ENCODE measurements around the gene SORCS1. TPM values are rescaled to one million over a fixed set of nuclear protein-coding genes. Genes with fewer than 3 reads are reported as not detected.

SORCS1 gene
- total RNA-seq, 4 donors from 2014 or later, result 7.1 to 16.7 (median 10.7) TPM

DNA sequence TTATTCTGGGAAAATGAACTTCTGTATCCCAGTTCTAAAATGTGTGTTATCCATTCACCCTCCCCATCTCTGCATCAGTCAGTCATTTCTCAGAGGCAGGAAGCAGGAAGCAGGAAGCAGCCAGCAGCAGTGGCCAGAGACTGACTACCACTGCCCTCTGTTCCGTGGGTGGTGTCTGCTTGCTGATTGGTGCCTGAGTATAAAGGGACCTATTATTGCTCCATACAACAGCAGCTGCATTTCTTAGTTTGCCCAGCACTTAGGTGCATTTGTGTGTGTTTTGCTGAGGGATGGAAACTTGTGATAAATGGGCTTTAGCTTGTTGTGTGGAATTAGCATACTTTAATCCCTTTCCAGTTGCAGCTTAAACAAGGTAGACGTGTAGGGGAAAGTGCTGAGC, 582.2 kb downstream of the SORCS1 start:
- H3K9me3 ChIP-seq, result no peaks in the 10 kb centered on the region
- DNase-seq (ENCODE audit: extremely low spot score), result no peak
- intact Hi-C loops (cut with DNase I), result no loop called here
- H3K36me3 ChIP-seq, result no peaks in the 10 kb centered on the region
- H3K27me3 ChIP-seq, result peaks cover 0 to 5% (median 0%) of the 10 kb centered on the region in 4 donors
- TF ChIP-seq, protein P1, sequence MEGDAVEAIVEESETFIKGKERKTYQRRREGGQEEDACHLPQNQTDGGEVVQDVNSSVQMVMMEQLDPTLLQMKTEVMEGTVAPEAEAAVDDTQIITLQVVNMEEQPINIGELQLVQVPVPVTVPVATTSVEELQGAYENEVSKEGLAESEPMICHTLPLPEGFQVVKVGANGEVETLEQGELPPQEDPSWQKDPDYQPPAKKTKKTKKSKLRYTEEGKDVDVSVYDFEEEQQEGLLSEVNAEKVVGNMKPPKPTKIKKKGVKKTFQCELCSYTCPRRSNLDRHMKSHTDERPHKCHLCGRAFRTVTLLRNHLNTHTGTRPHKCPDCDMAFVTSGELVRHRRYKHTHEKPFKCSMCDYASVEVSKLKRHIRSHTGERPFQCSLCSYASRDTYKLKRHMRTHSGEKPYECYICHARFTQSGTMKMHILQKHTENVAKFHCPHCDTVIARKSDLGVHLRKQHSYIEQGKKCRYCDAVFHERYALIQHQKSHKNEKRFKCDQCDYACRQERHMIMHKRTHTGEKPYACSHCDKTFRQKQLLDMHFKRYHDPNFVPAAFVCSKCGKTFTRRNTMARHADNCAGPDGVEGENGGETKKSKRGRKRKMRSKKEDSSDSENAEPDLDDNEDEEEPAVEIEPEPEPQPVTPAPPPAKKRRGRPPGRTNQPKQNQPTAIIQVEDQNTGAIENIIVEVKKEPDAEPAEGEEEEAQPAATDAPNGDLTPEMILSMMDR (IDR thresholded peaks at IDR 0.05), result no peak
- TF ChIP-seq EP300 (IDR thresholded peaks at IDR 0.05) (no peak), POLR2A (IDR thresholded peaks at IDR 0.05; ENCODE audit: low read depth) (no peak)
- H3K4me3 ChIP-seq, result no peak overlapping the region
- H3K4me1 ChIP-seq, result no peaks in the 10 kb centered on the region
- no peak overlapping the region for H3K27ac ChIP-seq (replicated peaks in 1 of 4)
- 36% methylated on average over 2 of the region's 2 CpGs for WGBS

DNA sequence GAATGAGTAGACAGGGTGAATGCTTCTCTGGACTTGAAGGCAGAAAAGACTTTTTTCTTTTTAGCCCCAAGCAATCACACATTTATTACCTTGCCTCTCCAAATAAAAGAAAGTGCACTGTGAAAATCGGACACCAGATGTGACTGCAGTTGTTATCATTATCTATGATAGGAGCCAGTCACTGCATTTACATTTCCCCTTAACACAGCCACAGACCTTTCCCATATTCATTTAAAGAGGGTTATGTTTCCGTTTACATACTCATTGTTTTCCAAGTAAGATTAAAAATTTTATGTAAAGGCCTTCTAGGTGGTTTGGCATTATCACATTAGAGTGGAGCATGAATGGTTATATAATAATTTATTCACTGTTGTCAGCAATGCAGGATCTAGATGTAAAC, 586.8 kb downstream of the SORCS1 start:
- no peaks in the 10 kb centered on the region for H3K36me3 ChIP-seq
- H3K4me3 ChIP-seq, result no peak overlapping the region
- H3K27ac ChIP-seq (replicated peaks in 1 of 4), result no peak overlapping the region
- intact Hi-C loops (cut with DNase I), result no loop called here
- DNase-seq (ENCODE audit: extremely low spot score), result no peak
- 72% methylated on average over 2 of the region's 2 CpGs for WGBS
- H3K27me3 ChIP-seq, result peaks cover 0 to 5% (median 0%) of the 10 kb centered on the region in 4 donors
- no peaks in the 10 kb centered on the region for H3K4me1 ChIP-seq
- TF ChIP-seq EP300 (IDR thresholded peaks at IDR 0.05) (no peak), POLR2AphosphoS5 (IDR thresholded peaks at IDR 0.05) (no peak), POLR2A (IDR thresholded peaks at IDR 0.05; ENCODE audit: low read depth) (no peak)
- TF ChIP-seq, protein P1 (IDR thresholded peaks at IDR 0.05), result no peak
- H3K9me3 ChIP-seq, result no peaks in the 10 kb centered on the region

DNA sequence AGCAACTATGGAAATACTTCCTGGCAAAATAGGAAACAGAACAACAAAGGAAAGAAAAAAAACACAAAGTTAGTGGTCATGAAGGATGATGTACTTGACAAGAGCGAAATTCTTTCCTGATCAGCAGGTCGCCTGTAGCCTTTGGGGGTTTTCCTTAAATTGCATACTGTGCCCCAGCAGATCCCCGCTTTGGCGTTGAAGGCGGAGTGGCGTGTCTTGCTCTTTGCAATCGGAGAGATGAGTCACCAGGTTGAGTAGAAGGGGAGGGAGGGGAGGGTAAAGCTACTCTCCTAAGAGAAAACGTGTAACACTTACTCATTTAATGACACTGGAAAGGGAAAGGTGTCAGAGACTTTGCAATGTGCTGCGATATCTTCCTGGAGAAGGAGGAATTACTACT, 587.2 kb downstream of the SORCS1 start:
- no peak for DNase-seq (ENCODE audit: extremely low spot score)
- H3K36me3 ChIP-seq, result no peaks in the 10 kb centered on the region
- no peak overlapping the region for H3K4me3 ChIP-seq
- TF ChIP-seq POLR2A (IDR thresholded peaks at IDR 0.05; ENCODE audit: low read depth), result no peak
- no peak for TF ChIP-seq POLR2AphosphoS5 (IDR thresholded peaks at IDR 0.05)
- TF ChIP-seq, protein P1 (IDR thresholded peaks at IDR 0.05), result no peak
- TF ChIP-seq EP300 (IDR thresholded peaks at IDR 0.05), result no peak
- intact Hi-C loops (cut with DNase I), result no loop called here
- H3K27ac ChIP-seq (replicated peaks in 1 of 4), result no peak overlapping the region
- H3K27me3 ChIP-seq, result peaks cover 0 to 7% (median 0%) of the 10 kb centered on the region in 4 donors
- WGBS, result 76% methylated on average over 9 of the region's 9 CpGs
- H3K9me3 ChIP-seq, result no peaks in the 10 kb centered on the region
- H3K4me1 ChIP-seq, result no peaks in the 10 kb centered on the region

- H3K27me3 ChIP-seq, result peaks cover 0 to 10% (median 0%) of the 10 kb centered on the region in 4 donors
- no peaks in the 10 kb centered on the region for H3K36me3 ChIP-seq
- 78% methylated on average over 4 of the region's 4 CpGs for WGBS
- no peaks in the 10 kb centered on the region for H3K9me3 ChIP-seq
- H3K27ac ChIP-seq (replicated peaks in 1 of 4), result no peak overlapping the region
- TF ChIP-seq POLR2AphosphoS5 (IDR thresholded peaks at IDR 0.05) (no peak), EP300 (IDR thresholded peaks at IDR 0.05) (no peak)
- TF ChIP-seq, protein P1 (IDR thresholded peaks at IDR 0.05), result no peak
- no peak overlapping the region for H3K4me3 ChIP-seq
- intact Hi-C loops (cut with DNase I), result no loop called here
- H3K4me1 ChIP-seq, result no peaks in the 10 kb centered on the region
- DNase-seq (ENCODE audit: extremely low spot score), result no peak
Observed at GRCh38 chr10:106576534-106576933, 588.0 kb downstream of the SORCS1 start.

- Histone ChIP-seq H3K27ac (replicated peaks in 1 of 4) (no peak overlapping the region), H3K9me3 (no peaks in the 10 kb centered on the region), H3K27me3 (peaks cover 0 to 5% (median 0%) of the 10 kb centered on the region in 4 donors), H3K4me1 (no peaks in the 10 kb centered on the region), H3K36me3 (no peaks in the 10 kb centered on the region), H3K4me3 (no peak overlapping the region)
- intact Hi-C loops (cut with DNase I), result no loop called here
- DNase-seq (ENCODE audit: extremely low spot score), result no peak
- TF ChIP-seq POLR2AphosphoS5 (IDR thresholded peaks at IDR 0.05) (no peak), EP300 (IDR thresholded peaks at IDR 0.05) (no peak), POLR2A (IDR thresholded peaks at IDR 0.05; ENCODE audit: low read depth) (no peak)
- TF ChIP-seq, protein P1 (IDR thresholded peaks at IDR 0.05), result no peak
- 65% methylated on average over 5 of the region's 5 CpGs for WGBS
Observed at GRCh38 chr10:106573106-106573505, 591.4 kb downstream of the SORCS1 start.

Measured in esophagus muscularis mucosa (tissue), 4 donors.